ENCODE data around the gene RGS19. TPM values are rescaled to one million over a fixed set of nuclear protein-coding genes. Genes with fewer than 3 reads are reported as not detected.

Gene RGS19
- total and polyA plus RNA-seq, 3 donors from 2014 or later = 4.4 to 10.4 (median 7.3) TPM

GRCh38 chr20:64073476-64074183 lies 5.7 kb downstream of the RGS19 start:
- no peak for TF ChIP-seq POLR2A (IDR thresholded peaks at IDR 0.05)
- TF ChIP-seq, protein P1, sequence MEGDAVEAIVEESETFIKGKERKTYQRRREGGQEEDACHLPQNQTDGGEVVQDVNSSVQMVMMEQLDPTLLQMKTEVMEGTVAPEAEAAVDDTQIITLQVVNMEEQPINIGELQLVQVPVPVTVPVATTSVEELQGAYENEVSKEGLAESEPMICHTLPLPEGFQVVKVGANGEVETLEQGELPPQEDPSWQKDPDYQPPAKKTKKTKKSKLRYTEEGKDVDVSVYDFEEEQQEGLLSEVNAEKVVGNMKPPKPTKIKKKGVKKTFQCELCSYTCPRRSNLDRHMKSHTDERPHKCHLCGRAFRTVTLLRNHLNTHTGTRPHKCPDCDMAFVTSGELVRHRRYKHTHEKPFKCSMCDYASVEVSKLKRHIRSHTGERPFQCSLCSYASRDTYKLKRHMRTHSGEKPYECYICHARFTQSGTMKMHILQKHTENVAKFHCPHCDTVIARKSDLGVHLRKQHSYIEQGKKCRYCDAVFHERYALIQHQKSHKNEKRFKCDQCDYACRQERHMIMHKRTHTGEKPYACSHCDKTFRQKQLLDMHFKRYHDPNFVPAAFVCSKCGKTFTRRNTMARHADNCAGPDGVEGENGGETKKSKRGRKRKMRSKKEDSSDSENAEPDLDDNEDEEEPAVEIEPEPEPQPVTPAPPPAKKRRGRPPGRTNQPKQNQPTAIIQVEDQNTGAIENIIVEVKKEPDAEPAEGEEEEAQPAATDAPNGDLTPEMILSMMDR (IDR thresholded peaks at IDR 0.05) = no peak
- WGBS, 2 donors = 92 to 96% methylated on average over 14 to 37 of the region's 37 CpGs
- Histone ChIP-seq H3K4me3 (no peak overlapping the region), H3K9me3 (no peaks in the 10 kb centered on the region), H3K27me3 (no peaks in the 10 kb centered on the region), H3K4me1 (peaks cover 1% of the 10 kb centered on the region), H3K27ac (no peak overlapping the region), H3K36me3 (ENCODE audit: low read depth, missing control alignments) (no peaks in the 10 kb centered on the region)
- intact Hi-C loops (cut with DNase I; ENCODE audit: low total_unique reads) = no loop called here
- no peak for DNase-seq

DNA sequence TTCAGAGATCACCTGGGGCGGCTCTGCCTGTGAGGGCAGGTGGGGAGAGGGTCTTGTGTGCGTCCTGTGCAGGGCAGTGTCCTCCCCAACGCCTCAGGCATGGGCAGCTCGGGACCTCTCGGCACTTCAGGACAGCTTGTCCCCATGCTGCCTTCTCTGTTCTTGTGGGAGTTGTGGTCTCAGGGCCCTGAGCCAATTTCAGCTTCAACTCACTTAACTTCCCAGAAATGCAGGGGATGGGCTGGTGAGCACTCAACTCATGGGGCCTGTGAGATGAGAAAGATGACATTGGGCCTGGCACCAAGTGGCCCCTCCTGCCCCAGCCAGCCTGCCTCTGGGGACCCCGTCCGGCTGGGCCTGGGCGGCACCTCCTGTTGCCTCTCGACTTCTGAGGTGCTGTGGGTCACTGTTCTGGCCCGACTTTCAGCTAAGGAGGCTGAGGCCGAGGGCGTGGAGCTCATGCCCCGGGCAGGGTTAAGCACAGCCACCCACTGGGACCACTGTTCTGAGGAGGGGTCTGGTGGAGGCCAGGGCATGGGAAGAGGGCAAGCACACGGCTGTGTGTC lies 6.7 kb downstream of the RGS19 start:
- 71 to 73% methylated on average over 4 to 14 of the region's 14 CpGs for WGBS, 2 donors
- no peaks in the 10 kb centered on the region for H3K36me3 ChIP-seq (ENCODE audit: low read depth, missing control alignments)
- intact Hi-C loops (cut with DNase I; ENCODE audit: low total_unique reads) = no loop called here

GRCh38 chr20:64071341-64072332 lies 7.7 kb downstream of the RGS19 start:
- Histone ChIP-seq H3K9me3 (no peaks in the 10 kb centered on the region), H3K4me1 (no peaks in the 10 kb centered on the region), H3K36me3 (ENCODE audit: low read depth, missing control alignments) (no peaks in the 10 kb centered on the region), H3K27me3 (no peaks in the 10 kb centered on the region), H3K27ac (no peak overlapping the region), H3K4me3 (no peak overlapping the region)
- 85 to 91% methylated on average over 16 to 30 of the region's 30 CpGs for WGBS, 2 donors
- DNase-seq = no peak
- intact Hi-C loops (cut with DNase I; ENCODE audit: low total_unique reads) = no loop called here
- TF ChIP-seq, protein P1 (IDR thresholded peaks at IDR 0.05) = no peak
- TF ChIP-seq POLR2A (IDR thresholded peaks at IDR 0.05) = no peak

More for the DNA sequence above, 6.7 kb downstream of the RGS19 start:
- Histone ChIP-seq H3K27ac (no peak overlapping the region), H3K4me1 (no peaks in the 10 kb centered on the region), H3K9me3 (no peaks in the 10 kb centered on the region), H3K27me3 (no peaks in the 10 kb centered on the region), H3K4me3 (no peak overlapping the region)
- TF ChIP-seq POLR2A (IDR thresholded peaks at IDR 0.05) = no peak
- TF ChIP-seq, protein P1 (IDR thresholded peaks at IDR 0.05) = no peak
- DNase-seq = no peak

DNA sequence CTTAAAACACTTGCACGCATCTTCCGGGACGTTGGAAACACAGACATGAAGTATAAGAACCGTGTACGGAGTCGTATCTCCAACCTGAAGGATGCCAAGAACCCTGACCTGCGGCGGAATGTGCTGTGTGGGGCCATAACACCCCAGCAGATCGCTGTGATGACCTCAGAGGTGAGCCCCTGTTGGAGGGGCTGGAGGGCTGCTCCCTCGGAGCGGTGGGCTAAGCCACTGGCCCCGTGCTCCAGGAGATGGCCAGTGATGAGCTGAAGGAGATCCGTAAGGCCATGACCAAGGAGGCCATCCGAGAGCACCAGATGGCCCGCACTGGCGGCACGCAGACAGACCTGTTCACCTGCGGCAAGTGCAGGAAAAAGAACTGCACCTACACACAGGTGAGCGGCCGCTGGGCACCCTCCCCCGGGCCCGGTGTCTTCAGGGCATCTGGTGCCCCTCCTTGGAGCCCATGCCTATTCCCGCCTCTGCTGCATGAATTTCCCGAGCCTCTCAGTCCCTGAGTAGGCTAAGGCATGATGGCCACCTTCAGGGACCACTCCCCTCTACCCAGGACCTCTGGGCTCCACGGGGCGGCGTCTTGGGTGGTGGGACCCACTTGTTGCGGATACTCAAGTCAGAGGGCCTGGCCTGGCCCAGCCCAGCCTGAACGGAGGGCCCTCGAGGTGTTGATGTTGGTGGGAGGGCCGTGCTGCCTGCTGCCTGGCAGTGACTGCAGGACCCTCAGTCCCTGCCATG lies 8.9 kb downstream of the RGS19 start:
- Histone ChIP-seq H3K36me3 (ENCODE audit: low read depth, missing control alignments) (no peaks in the 10 kb centered on the region), H3K27ac (no peak overlapping the region), H3K4me1 (peaks cover 3% of the 10 kb centered on the region), H3K4me3 (no peak overlapping the region), H3K9me3 (no peaks in the 10 kb centered on the region), H3K27me3 (no peaks in the 10 kb centered on the region)
- TF ChIP-seq POLR2A (IDR thresholded peaks at IDR 0.05) = no peak
- TF ChIP-seq, protein P1 (IDR thresholded peaks at IDR 0.05) = no peak
- 86 to 95% methylated on average over 14 to 30 of the region's 31 CpGs for whole genome bisulfite sequencing, 2 donors
- DNase-seq = no peak
- intact Hi-C loops (cut with DNase I; ENCODE audit: low total_unique reads) = no loop called here
